Tongue (tissue), 3 donors: ENCODE data around the gene DAD1. TPM values are rescaled to one million over a fixed set of nuclear protein-coding genes. Genes with fewer than 3 reads are reported as not detected.

ENCODE experiments used
- DNase-seq: peaks from one replicate; pipeline ENCODE4 v3.0.0-alpha.2; 2015
- small RNA-seq: library from RNA; depleted of rRNA; stranded (forward); fragments of <200 nt; gene quantifications from one replicate; pipeline ENCODE3, GENCODE V24; 2014; ENCODE audit warnings: low replicate concordance
- total RNA-seq: library from RNA; depleted of rRNA; stranded (reverse); fragments of >200 nt; gene quantifications from one replicate; pipeline ENCODE4 v1.2.3, GENCODE V29; 2014

DAD1 gene
- total RNA-seq, 1 donor from 2014 or later = 168 TPM

- DNase-seq = peak; percentile 13
These were observed 73.1 kb downstream of the DAD1 start for GRCh38 chr14:22515929-22516328.

Small RNA genes within 50 kb of the gene (small RNA-seq; reads per million reads assigned to genes)
- not detected for gene TRAJ1
- gene TRAJ10 = not detected
- gene TRAJ11 = not detected
- gene TRAJ12 = not detected
- not detected for gene TRAJ13
- gene TRAJ14 = not detected
- not detected for gene TRAJ16
- not detected for gene TRAJ17
- not detected for gene TRAJ18
- gene TRAJ19 = not detected
- gene TRAJ2 = not detected
- not detected for gene TRAJ20
- gene TRAJ21 = not detected
- gene TRAJ22 = not detected
- gene TRAJ23 = not detected
- gene TRAJ24 = not detected
- not detected for gene TRAJ25
- gene TRAJ26 = not detected
- not detected for gene TRAJ27
- not detected for gene TRAJ28
- not detected for gene TRAJ3
- gene TRAJ4 = not detected
- gene TRAJ5 = not detected
- not detected for gene TRAJ6
- not detected for gene TRAJ7
- gene TRAJ8 = not detected
- gene TRAJ9 = not detected

Other genes with a start within 250 kb of the DAD1 start
- 8.4 TPM for gene ABHD4, start 9.1 kb upstream of the DAD1 start, total RNA-seq
- not detected for gene OR6J1, start 55.1 kb upstream of the DAD1 start, total RNA-seq
- gene OXA1L, start 177.5 kb upstream of the DAD1 start, total RNA-seq = 92.3 TPM
- 14.2 TPM for gene SLC7A7, start 226.2 kb upstream of the DAD1 start, total RNA-seq
- 36.8 TPM for gene MRPL52, start 240.7 kb upstream of the DAD1 start, total RNA-seq
- gene MMP14, start 247.4 kb upstream of the DAD1 start, total RNA-seq = 131 TPM